Motor neuron (in vitro differentiated cells): ENCODE measurements around the gene SLC14A1. TPM values are rescaled to one million over a fixed set of nuclear protein-coding genes. Genes with fewer than 3 reads are reported as not detected.
A peak's percentile ranks its signal among the peaks of the same experiment; 100 is the strongest.

Experiments used
- ATAC-seq, 8 experiments: fragments of 200-7000 bp; cut with Tn5 transposase; replicated peaks in 6 of 8; 2 replicates each; pipeline ENCODE4 v1.8.0; 2021; ENCODE audit warnings: mild to moderate bottlenecking in 8 of 8, moderate library complexity in 8 of 8
- H3K27ac ChIP-seq, 2 donors: fragments of 250-450 bp; sonication (Bioruptor Pico); 2 replicates each; pipeline ENCODE4 v1.9.0; 2021; ENCODE audit warnings: antibody characterized with exemption in 2 of 2, mild to moderate bottlenecking in 2 of 2, moderate library complexity in 1 of 2
- H3K4me1 ChIP-seq, 2 donors: fragments of 250-450 bp; sonication (Bioruptor Pico); replicated peaks in 1 of 2; 2 replicates each; pipeline ENCODE4 v1.6.1; 2021; ENCODE audit warnings: antibody characterized with exemption in 2 of 2, mild to moderate bottlenecking in 2 of 2, moderate library complexity in 1 of 2
- H3K4me3 ChIP-seq, 5 donors: fragments of 250-450 bp; sonication (Bioruptor Pico); 2 replicates each; pipeline ENCODE4 v1.9.0; 2021; ENCODE audit warnings: antibody characterized with exemption in 5 of 5, mild to moderate bottlenecking in 5 of 5, moderate library complexity in 4 of 5
- whole genome bisulfite sequencing, 10 experiments: fragments of 450-650 bp; shearing (Covaris generic); methylation state at CpG; one replicate each; pipeline ENCODE4 v1.0.0; 2022; 5-methylcytosine and 5-hydroxymethylcytosine counted together
- in situ Hi-C, 9 experiments: fragments of 400-800 bp; cut with MboI; loops; one replicate each; pipeline ENCODE4 v1.15.0; 2021; ENCODE audit warnings: low sequenced_read_pairs in 9 of 9, low pct_unique_long_range_greater_than_20kb in 2 of 9; ENCODE audit not compliant: unreplicated experiment in 9 of 9
- total RNA-seq, 8 experiments: library from RNA; unstranded; fragments of 300-600 nt; gene quantifications; 2 replicates each; pipeline versions ENCODE4 v1.2.3 to v1.2.4, GENCODE V29; 2022

SLC14A1 gene
- total RNA-seq, 8 experiments from 2014 or later: 0.21 to 1.5 (median 0.65) TPM

DNA sequence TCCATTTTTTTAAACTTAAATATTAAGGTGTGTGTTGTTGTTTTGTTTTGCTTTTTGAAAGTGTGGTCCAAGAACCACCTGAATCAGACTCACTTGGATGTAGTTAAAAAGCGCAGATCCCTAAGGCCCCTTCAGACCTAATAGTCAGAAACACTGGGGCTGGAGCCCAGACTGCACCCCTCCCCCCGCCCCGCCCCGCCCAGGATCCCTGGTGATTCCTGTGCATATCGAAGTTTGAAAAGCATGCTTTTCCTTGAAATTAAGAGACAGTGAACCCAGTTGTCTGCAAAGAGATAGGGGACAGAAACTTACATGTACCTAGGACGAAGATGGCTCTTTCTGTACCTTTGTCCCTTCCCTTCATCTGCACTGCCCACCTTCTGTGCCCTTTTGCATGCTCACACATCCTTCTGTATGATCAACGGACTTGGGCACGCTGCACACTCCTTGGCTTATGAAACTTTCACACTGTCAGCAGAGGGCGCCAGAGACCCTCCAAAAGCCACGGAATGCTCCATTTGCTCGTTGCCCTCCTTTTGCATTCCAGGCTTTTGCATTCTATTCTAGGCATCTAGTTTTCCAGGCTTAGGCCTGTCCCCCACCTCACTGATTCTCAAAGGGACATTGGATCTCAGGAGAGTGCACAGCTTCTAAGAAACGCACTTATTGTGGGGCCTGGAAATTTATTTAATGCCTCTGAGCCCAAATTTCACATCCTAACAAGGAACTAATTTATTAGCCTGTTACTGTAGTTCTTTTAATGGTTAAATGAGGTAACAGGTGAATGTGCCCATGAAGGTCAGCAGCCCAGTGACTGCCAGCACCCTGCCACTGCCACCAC lies 32.8 kb upstream of the SLC14A1 start:
- peak; percentile 62 to 99 (median 80) for ATAC-seq
- Histone ChIP-seq H3K4me3 (no peak overlapping the region), H3K27ac (no peak overlapping the region), H3K4me1 (peaks cover 18 to 19% of the 10 kb centered on the region in 2 donors)
- 0 to 27% (median 11%) methylated on average over 1 to 7 of the region's 12 CpGs; no CpG with 5 or more reads in 4 of the 10 experiments for WGBS, 10 experiments
- in situ Hi-C loops: no loop called here

DNA sequence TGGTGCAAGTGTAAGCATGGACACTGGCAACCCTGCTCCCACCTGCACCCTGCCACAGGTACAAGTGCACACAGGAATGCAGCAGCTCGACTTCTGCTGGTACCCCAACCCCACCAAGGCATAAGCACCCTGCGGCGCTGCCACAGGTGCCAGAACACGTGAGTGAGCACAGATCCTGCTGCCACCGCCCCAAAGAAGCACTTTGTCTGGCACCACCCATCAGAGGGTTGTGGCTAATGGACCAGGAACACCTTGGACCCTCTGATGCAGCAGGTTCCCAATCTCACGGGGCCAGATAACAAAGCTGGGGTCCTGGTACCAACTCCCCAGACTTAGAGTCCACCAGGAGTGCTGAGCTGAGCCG lies 32.2 kb upstream of the SLC14A1 start:
- Histone ChIP-seq H3K4me3 (no peak overlapping the region), H3K27ac (no peak overlapping the region), H3K4me1 (peaks cover 16 to 19% of the 10 kb centered on the region in 2 donors)
- in situ Hi-C loops: no loop called here
- WGBS, 10 experiments: 40 to 90% (median 75%) methylated on average over 1 to 5 of the region's 7 CpGs; no CpG with 5 or more reads in 4 of the 10 experiments
- no peak for ATAC-seq

- in situ Hi-C loops: loop anchor here in 1 of 9 experiments (25.0 kb wide), 1 partner anchor 160 kb away; no protein-coding TSS in a partner anchor
- Histone ChIP-seq H3K27ac (no peak overlapping the region), H3K4me3 (no peak overlapping the region), H3K4me1 (no peaks in the 10 kb centered on the region)
- ATAC-seq: no peak
- WGBS, 10 experiments: 50 to 100% (median 83%) methylated on average over 1 of the region's 1 CpG; no CpG with 5 or more reads in 5 of the 10 experiments
Measured at GRCh38 chr18:45702708-45703265, 21.2 kb upstream of the SLC14A1 start.

GRCh38 chr18:45708831-45709230 lies 15.2 kb upstream of the SLC14A1 start:
- in situ Hi-C loops: loop anchor here in 1 of 9 experiments (25.0 kb wide), 1 partner anchor 153 kb away; no protein-coding TSS in a partner anchor
- Histone ChIP-seq H3K4me1 (no peaks in the 10 kb centered on the region), H3K4me3 (no peak overlapping the region), H3K27ac (no peak overlapping the region)
- 20 to 79% (median 61%) methylated on average over 1 to 4 of the region's 4 CpGs for WGBS, 10 experiments
- ATAC-seq: no peak

- in situ Hi-C loops: loop anchor here in 1 of 9 experiments (25.0 kb wide), 1 partner anchor 150 kb away; no protein-coding TSS in a partner anchor
- ATAC-seq: no peak
- Histone ChIP-seq H3K4me1 (no peaks in the 10 kb centered on the region), H3K27ac (no peak overlapping the region), H3K4me3 (no peak overlapping the region)
Measured at GRCh38 chr18:45712061-45712460, 11.9 kb upstream of the SLC14A1 start.

DNA sequence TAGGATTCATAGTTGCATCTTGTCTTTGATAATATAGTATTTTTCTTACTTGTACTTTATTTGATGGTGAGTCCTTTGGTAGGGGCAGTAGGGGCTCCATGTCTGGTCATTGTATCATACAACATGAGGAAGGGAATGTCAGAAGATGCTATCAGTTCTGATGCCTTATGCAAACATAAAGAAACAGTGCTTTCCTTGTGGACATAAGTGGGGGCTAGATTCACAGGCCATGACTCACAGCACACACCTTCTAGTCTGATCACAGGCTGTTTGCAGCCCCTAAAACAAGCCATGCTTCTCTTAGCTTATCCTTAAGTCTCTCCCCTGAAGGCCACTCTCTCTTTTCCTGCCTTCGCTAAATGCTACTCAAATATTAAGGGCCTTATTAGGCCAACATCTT lies 10.7 kb upstream of the SLC14A1 start:
- Histone ChIP-seq H3K4me3 (no peak overlapping the region), H3K4me1 (no peaks in the 10 kb centered on the region), H3K27ac (no peak overlapping the region)
- no peak for ATAC-seq
- in situ Hi-C loops: loop anchor here in 1 of 9 experiments (25.0 kb wide), 1 partner anchor 149 kb away; no protein-coding TSS in a partner anchor
- WGBS, 10 experiments: 80 to 100% (median 100%) methylated on average over 1 of the region's 1 CpG; no CpG with 5 or more reads in 5 of the 10 experiments

- H3K4me1 ChIP-seq: no peaks in the 10 kb centered on the region
- ATAC-seq: peak in 1 of 8 experiments; percentile 58
- H3K4me3 ChIP-seq: no peak overlapping the region
- in situ Hi-C loops: loop anchor here in 1 of 9 experiments (25.0 kb wide), 1 partner anchor 147 kb away; no protein-coding TSS in a partner anchor
- 60 to 100% (median 78%) methylated on average over 1 to 2 of the region's 5 CpGs; no CpG with 5 or more reads in 4 of the 10 experiments for WGBS, 10 experiments
- no peak overlapping the region for H3K27ac ChIP-seq
Measured at GRCh38 chr18:45715212-45715780, 8.7 kb upstream of the SLC14A1 start.

DNA sequence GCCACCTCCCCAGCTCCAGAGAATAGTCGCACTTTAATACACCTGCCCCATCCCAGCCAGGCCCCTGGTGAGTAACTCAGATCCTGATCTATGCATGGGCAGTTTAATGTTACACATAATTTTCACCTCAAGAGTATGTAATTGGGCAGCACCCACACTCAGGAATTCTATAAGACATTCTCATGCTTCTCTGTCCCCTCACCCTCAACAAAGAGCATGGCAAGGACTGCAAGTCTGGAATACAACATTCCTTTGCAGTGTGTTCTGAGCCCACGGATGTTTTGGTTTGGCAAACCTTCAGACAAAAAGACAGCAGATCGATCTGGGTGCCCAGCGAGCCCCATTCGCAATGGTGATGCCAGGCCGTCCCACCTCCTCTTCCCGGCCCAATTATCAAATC lies 4.9 kb upstream of the SLC14A1 start:
- Histone ChIP-seq H3K4me1 (no peaks in the 10 kb centered on the region), H3K4me3 (no peak overlapping the region), H3K27ac (no peak overlapping the region)
- in situ Hi-C loops: loop anchor here in 1 of 9 experiments (25.0 kb wide), 1 partner anchor 143 kb away; no protein-coding TSS in a partner anchor
- 74 to 100% (median 89%) methylated on average over 2 to 6 of the region's 7 CpGs; no CpG with 5 or more reads in 2 of the 10 experiments for WGBS, 10 experiments
- ATAC-seq: no peak

DNA sequence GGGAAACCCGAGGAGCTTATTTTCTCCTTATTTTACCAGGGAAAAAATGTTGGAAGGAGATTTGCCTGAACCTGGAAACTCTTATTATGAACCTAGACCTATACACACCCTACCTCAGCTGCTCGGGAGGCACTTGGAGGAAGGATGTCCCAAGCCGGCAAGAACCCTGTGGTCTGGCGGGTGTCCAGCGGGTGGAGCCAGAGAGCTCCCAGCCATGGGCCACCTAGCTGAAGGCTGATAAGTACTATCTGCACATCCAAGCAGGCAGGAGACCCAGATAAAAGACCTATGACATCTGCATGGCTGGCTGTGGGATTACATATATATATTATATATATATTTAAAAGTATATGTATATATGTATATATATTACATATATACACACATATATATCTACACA lies 1.1 kb upstream of the SLC14A1 start:
- Histone ChIP-seq H3K4me1 (no peaks in the 10 kb centered on the region), H3K4me3 (no peak overlapping the region), H3K27ac (no peak overlapping the region)
- peak; percentile 36 to 99 (median 72) for ATAC-seq
- in situ Hi-C loops: loop anchor here in 1 of 9 experiments (25.0 kb wide), 1 partner anchor 139 kb away; no protein-coding TSS in a partner anchor
- 0 to 8% (median 0%) methylated on average over 1 to 4 of the region's 5 CpGs; no CpG with 5 or more reads in 1 of the 10 experiments for WGBS, 10 experiments

GRCh38 chr18:45724601-45725000 lies 620 bp downstream of the SLC14A1 start:
- in situ Hi-C loops: loop anchor here in 1 of 9 experiments (25.0 kb wide), 1 partner anchor 138 kb away; no protein-coding TSS in a partner anchor
- no peak overlapping the region for H3K4me3 ChIP-seq
- no peak overlapping the region for H3K27ac ChIP-seq
- no peaks in the 10 kb centered on the region for H3K4me1 ChIP-seq
- ATAC-seq: no peak
- 0 to 83% (median 45%) methylated on average over 1 to 4 of the region's 4 CpGs; no CpG with 5 or more reads in 2 of the 10 experiments for WGBS, 10 experiments

- no peak overlapping the region for H3K4me3 ChIP-seq
- WGBS, 10 experiments: 40 to 100% (median 89%) methylated on average over 1 to 3 of the region's 4 CpGs; no CpG with 5 or more reads in 5 of the 10 experiments
- H3K27ac ChIP-seq: no peak overlapping the region
- H3K4me1 ChIP-seq: no peaks in the 10 kb centered on the region
- no peak for ATAC-seq
- in situ Hi-C loops: no loop called here
Measured at GRCh38 chr18:45725336-45725735, 1.4 kb downstream of the SLC14A1 start.

GRCh38 chr18:45726603-45727002 lies 2.6 kb downstream of the SLC14A1 start:
- H3K27ac ChIP-seq: no peak overlapping the region
- 22 to 100% (median 42%) methylated on average over 1 to 2 of the region's 3 CpGs; no CpG with 5 or more reads in 3 of the 10 experiments for WGBS, 10 experiments
- ATAC-seq: no peak

GRCh38 chr18:45727068-45727467 lies 3.1 kb downstream of the SLC14A1 start:
- H3K4me1 ChIP-seq: no peaks in the 10 kb centered on the region
- ATAC-seq: no peak
- 65 to 98% (median 95%) methylated on average over 1 to 17 of the region's 18 CpGs; no CpG with 5 or more reads in 1 of the 10 experiments for WGBS, 10 experiments
- no peak overlapping the region for H3K27ac ChIP-seq
- no peak overlapping the region for H3K4me3 ChIP-seq
- in situ Hi-C loops: no loop called here

More at GRCh38 chr18:45726603-45727002, 2.6 kb downstream of the SLC14A1 start:
- Histone ChIP-seq H3K4me3 (no peak overlapping the region), H3K4me1 (no peaks in the 10 kb centered on the region)
- in situ Hi-C loops: no loop called here
